Measurements from ENCODE around the gene NAGPA.

Gene NAGPA

DNA sequence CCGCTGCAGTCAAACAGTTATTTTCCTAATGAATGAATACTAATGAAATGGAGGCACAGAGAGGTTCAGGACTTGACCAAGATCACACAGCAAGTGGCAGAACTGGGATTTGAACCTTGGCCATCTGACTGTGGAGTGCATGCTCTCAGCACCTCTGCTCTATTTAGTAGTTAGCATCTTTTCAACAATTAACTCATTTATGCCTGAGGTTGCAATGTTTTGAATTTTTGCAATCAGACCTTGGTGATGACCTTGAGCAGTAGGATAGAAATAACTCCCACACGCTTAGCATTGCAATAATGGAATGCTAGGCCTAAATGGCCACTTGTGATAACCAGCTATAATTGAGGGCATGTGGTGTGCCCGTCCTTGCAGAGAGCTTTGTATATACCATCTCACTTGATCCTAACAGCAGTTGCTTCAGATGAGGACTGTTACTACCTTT lies 31.0 kb downstream of the NAGPA start:
- no peak for DNase-seq (ENCODE audit: low read depth)

DNA sequence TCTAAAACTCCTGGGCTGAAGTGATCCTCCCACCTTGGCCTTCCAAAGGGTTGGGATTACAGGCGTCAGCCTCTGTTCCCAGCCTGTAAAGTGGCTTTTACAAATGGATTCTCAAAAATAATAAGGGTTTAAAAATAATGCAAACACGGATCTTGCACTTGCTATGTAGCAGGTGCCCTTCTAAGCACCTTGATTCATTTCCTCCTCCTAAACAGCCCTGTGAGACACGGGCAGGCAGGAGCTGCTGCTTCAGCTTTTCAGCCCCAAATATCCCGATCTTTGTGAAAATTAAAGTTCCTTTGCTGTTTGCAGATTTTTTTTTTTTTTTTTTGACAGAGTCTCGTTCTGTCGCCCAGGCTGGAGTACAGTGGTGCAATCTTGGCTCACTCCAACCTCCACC lies 31.7 kb downstream of the NAGPA start:
- no peak for DNase-seq (ENCODE audit: low read depth)

DNA sequence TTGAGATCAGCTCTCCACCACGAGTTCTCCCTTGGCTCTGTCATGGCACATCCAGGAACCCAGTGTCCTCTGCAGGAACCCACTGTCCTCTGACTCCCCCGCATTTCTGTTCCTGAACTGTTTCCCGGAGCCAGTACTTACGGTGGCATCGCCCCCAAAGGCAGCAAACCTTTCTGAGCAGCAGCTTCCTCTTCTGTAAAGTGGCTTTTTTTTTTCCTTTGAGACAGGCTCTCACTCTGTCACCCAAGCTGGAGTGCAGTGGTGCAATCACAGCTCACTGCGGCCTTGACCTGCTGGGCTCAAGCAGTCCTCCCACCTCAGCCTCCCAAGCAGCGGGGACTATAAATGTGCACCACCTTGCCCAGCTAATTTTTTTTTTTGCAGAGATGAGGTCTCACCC lies 32.2 kb downstream of the NAGPA start:
- no peak for DNase-seq (ENCODE audit: low read depth)

DNA sequence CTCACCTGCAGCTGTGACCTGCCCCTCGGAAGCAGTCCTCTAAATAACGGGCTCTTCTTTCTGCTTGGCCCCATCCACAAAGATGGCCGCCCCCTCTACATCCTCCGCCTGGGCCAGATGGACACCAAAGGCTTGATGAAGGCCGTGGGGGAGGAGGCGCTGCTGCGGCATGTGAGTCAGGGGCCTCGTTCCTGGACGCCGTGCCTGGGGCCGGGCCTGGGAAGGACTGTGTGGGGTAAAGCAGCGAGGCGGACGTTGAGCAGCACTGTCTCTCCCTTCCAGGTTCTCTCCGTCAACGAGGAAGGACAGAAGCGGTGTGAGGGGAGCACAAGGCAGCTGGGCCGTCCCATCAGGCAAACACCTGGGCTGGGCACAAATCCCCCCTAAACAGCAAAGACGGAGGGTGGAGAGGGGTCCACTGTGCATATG lies 33.1 kb downstream of the NAGPA start:
- DNase-seq (ENCODE audit: low read depth): no peak

DNA sequence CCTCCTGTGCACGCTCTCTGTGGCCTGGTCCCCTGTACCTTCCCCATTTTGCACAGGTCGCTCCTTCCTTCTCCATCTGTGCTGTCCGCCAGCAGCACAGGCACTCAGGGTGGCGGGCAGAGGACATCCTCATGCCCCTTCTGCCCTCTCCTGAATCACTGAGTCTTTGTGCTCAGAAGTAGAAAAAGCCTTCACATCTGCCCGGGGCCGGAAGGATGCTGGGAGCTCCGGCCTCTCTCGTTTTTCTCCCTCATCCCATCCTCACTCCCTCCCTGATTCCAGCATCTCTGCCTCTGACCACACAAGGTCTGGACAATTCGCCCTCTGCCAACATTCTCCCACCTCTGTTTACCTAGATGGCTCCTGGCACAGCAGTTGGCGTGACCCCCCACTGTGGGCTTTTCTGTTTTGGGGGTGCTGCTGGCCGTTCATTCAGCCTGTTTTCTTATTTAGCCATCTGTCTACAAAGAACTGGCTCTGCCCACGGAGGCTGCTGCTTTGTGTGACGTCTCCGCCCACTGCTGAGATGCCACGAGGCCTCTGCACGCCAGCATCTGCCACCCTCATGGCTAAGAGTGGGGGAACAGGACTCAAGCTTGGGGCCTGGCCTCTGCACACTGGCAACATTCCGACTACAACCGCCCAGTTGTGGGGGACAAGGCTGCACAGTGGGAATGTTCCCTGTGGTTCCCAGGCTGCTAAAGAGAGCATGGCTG lies 38.9 kb downstream of the NAGPA start:
- no peak for DNase-seq (ENCODE audit: low read depth)

DNA sequence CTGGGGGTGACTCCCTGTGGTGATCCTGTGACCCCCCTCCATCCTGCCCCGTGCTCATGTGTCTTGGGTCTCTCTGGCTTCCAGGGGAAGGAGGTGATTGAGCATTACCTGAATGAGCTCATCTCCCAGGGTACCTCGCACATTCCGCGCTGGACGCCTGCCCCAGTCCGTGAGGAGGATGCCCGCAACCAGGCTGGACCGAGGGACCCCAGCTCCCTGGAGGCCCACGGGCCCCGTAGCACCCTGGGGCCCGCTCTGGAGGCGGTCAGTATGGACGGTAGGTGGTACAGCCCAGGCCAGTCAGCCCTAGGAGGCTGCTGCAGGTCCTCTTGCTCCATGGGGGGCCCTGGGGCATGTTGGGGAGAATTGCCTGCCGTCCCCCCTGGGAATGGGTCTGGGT lies 42.0 kb downstream of the NAGPA start:
- DNase-seq (ENCODE audit: low read depth): no peak

DNA sequence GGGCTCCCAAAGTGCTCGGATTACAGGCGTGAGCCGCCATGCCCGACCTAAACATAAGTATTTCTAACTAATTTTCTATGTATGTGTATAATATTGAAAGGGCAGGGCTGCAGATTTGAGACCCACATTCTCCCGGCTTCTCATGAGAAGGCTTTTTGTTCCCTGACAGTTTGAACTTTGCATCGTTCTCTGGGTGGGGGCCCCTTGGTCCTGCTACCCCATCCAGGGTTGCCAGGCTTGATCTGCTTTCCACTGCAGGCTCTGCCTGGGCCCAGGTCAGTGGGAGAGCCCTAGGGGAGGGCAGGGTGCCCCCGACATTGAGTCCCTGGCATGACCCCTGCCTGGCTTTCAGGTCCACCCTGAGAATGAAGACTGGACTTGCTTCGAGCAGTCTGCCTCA lies 43.3 kb downstream of the NAGPA start:
- DNase-seq (ENCODE audit: low read depth): no peak

DNA sequence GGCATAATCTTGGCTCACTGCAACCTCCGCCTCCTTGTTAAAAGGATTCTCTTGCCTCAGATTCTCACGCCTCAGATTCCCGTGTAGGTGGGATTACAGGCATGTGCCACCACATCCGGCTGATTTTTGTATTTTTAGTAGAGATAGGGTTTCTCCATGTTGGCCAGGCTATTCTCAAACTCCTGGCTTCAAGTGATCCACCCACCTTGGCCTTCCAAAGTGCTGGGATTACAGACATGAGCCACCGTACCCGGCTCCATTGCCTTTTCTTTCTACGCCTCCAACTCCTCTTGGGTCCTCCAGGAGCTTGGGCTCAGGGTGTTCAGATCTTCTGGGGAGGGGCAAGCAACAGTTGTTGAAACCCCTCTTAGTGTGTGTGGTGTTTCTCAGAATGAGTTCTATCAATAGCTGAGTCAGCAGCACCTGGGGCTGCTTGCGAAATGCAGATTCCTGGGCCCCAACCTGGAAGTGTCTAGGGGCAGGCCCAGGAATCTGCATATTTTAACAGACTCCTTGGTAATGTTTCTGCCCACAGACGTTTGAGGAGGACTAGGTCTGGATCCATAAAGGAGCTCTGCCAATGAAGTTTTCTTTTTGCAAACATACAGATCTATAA lies 44.2 kb downstream of the NAGPA start:
- no peak for DNase-seq (ENCODE audit: low read depth)

DNA sequence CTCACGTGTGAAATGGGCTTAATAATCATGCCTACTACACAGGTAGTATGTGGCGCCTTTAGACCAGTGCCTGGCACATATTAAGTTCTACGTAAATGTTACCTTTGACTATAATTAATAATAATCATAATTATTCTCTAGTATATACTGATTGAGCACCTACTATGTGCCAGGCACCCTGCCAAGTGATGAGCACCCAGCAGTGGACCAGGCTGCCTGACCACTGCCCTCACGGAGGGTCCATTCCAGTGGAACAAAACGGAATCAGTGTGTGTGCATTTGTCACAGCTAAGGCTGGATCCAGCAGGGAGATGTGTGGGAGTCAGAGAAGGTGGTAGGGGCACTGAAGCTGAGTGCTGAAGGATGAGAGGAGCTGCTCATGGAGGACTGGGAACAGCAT lies 45.1 kb downstream of the NAGPA start:
- DNase-seq (ENCODE audit: low read depth): no peak

DNA sequence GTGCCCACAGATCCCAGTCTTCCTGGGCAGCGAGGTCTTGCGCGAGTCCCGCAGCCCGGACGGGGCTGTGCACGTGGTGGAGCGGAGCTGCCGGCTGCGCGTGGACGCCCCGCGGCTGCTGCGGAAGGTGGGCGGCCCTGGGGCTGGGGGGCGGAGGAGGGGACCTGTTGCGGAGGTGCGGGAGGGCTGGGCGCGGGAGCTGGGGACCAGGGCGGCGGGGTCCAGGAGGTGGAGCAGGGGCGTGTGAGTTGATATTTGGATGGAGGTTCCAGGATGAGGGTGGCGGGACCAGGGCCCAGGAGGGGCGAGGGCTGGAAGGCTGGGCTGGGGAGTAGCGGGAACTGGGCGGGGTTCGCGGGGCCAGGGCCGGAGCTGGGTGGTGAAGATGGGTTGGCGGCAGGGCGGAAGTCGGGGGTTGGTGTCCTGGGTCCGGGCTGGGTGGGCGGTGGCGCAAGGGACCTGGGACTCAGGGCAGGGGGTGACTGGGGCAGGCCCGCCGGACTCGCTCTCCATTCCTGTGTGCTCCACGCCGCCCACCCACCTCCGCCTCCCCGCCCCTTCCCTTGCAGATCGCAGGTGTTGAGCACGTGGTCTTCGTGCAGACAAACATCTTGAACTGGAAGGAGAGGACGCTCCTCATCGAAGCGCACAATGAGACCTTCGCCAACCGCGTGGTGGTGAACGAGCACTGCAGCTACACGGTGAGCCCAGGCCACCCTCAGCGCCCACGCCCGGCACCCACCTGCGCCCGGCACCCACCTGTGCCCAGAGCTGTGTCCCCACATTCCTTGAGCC lies 46.0 kb downstream of the NAGPA start:
- DNase-seq (ENCODE audit: low read depth): no peak

DNA sequence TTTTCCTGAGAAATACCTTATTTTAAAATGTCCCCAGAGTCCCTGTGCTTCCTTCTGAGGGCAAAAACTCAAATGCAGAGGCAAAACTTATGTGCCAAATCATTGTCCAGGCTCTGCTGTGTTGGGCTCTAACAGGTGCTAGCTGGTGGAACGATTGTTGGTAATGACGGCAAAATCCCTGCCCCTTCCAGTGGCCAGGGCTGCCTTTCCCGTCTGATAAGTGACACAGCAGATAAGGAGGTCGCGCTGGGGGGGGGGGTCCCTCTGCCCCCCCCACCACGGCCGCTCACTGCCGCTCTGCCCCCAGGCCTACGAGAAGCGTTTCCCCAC lies 46.5 kb downstream of the NAGPA start:
- no peak for DNase-seq (ENCODE audit: low read depth)

DNA sequence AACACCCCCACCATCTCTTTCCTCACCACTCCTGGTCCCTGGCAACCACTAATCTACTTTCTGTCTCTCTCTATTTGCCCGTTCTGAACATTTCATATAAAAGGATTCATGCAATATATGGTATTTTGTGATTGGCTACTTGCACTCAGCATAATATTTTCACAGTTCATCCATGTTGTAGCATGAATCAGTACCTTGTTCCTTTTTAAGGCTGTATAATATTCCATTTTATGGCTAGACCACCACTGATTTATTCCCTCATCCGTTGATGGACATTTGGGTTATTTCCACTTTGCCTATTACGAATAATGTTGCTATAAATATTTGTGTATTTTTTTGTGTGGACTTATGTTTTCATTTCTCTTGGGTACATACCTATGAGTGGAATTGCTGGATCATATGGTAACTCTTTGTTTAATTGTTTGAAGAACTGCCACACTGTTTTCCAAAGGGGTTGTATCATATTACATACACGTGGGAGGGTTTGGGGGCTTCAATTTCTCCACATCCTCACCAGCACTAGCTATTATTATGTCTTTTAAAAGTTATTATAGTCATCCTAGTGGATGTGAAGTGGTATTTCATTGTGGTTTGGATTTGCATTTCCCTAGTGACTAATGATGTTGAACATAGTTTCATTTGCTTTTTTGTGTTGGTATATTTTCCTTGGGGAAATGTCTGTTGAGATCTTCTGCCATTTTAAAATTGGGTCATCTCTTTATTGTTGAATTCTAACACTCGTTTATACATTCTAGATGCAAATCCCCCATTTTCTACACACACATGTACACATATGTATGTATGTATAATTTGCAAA lies 49.4 kb downstream of the NAGPA start:
- DNase-seq (ENCODE audit: low read depth): no peak

DNA sequence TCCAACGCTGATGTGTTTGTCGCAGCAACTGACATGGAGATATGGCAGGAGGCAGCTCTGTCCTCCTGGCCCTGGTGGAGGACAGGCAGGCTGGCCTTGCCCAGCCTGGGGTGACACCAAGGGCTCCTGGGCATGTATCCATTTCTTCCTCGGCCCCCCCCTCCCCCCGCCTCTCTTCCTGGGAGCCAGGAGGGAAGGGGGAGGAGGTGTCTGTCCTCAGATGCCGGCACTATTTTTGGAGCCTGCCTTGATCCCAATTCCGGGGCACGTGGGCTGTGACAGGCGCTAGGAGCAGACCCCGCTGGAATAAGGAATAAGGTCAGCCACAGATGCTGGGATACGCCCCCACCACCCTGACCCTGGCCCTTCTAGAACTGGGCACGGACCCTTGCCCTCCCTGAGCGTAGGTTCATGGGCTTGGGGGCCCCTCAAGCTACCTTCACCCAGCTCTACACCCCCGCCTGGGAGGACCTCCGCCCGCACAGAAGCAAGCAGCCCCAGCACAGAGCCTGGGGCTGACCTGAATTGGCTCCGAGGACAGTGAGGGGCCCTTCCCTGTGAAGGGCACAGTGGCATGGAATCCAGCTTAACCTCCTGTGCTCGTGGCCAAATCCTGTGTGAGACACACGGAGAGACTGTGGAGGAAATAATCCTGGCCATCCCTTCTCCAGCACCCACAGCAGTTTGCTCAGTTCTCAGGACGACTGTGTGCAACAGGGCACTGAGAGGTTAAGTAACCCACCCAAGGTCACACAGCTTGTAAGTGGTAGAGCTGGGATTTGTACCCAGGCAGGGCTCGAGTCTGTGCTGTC lies 51.5 kb downstream of the NAGPA start:
- DNase-seq (ENCODE audit: low read depth): no peak

DNA sequence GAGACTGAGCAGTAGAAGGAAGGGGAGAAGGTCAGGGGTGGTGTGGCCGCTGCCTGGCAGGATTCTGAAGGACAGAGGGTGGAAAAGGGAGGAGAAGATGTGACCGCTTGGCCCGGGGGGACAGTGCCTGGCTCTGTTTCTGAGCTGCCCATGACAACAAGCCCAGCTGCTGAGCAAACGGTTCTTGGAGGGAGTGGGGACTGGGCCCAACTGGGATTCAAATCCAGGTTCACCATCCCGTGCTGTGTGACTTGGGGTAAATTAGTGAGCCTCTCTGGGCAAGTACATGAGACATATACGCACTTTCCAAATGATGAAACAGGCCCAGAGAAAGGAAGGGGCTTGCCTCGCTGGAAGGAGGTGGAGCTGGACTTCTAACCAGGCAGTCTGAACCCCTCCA lies 52.3 kb downstream of the NAGPA start:
- DNase-seq (ENCODE audit: low read depth): no peak

DNA sequence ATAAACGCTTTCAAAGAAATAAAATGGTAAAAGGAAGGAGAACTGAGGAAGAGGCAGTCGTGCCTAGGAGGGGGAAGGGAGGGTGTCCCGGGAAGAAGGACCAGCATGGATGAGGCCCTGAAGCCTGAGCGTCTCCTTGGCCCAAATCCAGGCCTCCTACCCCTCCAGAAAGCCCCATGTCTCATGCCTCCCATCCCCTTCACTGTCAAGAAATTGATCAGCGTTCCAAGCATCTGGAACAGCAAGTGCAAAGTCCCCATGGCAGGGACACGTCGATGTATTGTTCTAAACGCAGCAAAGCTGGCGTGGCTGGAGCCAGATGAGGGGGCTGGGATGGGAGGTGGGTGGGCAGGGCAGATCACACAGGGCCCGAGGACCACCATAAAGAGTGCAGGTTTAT lies 53.0 kb downstream of the NAGPA start:
- DNase-seq (ENCODE audit: low read depth): no peak

DNA sequence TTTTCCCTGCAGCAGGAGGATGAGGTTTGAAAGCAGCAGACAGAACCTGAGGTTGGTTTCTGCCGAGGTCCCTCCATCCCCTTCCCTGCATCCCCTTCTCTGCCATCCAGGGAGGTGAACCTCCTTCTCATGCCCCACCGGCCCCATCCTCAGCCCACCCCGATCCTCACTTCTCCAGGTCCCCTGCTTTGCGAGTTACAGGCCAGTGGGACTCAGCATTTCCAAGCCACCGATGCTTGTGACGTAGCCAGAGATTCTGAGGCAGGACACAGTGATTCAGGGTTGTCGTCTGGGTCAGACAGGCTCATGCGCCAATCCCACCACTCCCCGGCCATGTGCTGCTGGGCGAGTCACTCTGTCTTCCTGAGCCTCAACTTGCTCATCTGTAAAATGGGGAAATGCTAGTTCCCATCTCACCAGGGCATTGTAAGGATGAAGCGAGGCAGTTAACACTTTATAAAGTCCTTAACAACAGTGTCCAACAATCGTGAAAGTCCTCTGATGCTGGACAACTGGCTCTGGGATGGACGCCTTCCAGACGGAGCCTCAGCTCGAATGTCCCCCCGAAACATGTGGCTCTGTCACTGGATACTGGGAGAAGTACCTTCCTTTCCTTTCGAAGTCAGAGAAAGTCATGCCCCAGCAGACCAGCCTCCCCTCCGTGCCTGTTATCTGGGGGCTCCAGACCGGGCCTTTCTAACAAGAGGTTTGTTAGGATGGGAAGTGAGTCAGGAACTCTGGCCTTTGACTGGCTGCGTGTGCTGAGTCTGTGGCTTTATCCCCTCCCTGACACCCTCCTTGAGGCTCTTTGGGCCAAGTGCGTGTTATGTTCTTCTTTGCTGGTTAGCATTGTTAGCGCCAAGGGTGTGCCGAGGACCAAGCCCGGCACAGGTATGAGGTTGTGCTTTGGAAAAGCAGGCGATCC lies 53.7 kb downstream of the NAGPA start:
- no peak for DNase-seq (ENCODE audit: low read depth)

DNA sequence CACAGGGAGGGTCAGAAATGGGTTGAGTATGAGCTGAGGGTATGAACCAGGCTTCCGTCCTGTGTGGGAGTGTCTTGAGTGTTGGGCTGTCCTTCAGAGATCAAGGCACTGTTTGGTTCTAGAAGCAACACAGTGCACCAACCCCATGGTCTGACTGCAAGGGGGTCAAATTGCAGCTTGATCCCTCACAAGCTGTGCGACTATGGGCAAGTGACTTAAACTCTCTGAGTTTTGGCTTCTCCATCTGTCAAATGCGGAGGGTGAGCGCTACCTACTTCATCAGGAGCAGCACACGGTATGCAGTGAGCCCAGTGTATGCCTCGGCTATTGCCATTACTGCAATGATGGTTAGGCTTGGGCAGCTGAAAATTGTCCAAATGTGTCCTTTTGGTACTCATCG lies 54.6 kb downstream of the NAGPA start:
- DNase-seq (ENCODE audit: low read depth): no peak

DNA sequence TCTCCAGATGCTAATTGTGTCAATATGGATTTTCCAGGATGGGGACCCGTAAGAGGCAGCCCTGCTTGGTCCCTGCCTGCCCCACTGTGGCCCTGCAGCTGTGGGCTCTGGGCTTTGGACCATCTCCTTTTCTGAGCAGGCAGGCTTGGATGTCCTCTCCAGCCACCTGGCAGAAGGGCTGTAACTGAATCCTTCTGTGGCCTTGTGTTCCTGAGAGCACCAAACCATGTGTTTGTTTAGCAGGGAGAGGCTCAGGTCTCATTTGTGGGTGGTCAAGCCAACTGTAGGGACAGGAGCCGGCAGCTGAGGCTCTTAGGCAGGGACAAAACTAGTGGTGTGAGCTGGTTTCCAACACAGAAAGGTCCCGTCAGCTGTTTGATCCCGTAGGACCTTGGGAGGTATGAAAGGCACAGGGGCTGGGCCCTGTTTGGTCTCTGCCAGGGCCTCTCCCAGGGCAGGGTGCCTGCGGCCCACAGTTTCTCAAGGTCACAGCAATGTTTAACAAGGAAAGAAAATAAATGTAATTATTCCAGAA lies 57.1 kb downstream of the NAGPA start:
- DNase-seq (ENCODE audit: low read depth): no peak

DNA sequence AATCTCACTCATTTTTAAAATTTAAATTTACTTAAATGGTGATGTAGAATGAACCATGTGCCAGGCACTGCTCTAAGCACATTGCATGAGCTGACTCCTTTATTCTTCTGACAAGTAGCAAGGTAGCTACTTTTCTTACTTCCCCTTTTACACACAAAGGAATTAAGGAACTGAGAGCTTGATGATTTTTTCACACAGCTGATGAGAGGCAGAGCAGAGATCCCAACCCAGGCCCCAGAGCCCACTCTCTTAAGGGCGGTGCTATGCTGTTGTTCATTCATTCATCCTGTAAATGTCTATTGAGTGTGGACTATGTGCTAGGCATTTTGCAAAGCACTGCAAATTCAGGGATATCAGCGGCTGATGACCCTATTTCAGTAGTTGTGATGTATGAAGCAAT lies 57.7 kb downstream of the NAGPA start:
- DNase-seq (ENCODE audit: low read depth): no peak

Data from HS-5 (cell line).